Skeletal muscle tissue (tissue), 4 donors: ENCODE data around the gene NKX1-1. TPM values are rescaled to one million over a fixed set of nuclear protein-coding genes. Genes with fewer than 3 reads are reported as not detected.
A peak's percentile ranks its signal among the peaks of the same experiment; 100 is the strongest.

Experiments used
- H3K27ac ChIP-seq: one replicate; pipeline ENCODE4 v1.7.0; 2013; ENCODE audit warnings: mild to moderate bottlenecking, low read depth, low read length, inconsistent platforms
- H3K27me3 ChIP-seq, 3 donors: one replicate each; pipeline ENCODE4 v1.7.0; 2013; ENCODE audit warnings: low read length in 3 of 3; ENCODE audit not compliant: control insufficient read depth in 3 of 3, insufficient read depth in 3 of 3
- H3K36me3 ChIP-seq, 3 donors: one replicate each; pipeline ENCODE4 v1.7.0; 2013; ENCODE audit warnings: low read length in 3 of 3; ENCODE audit not compliant: control insufficient read depth in 3 of 3, insufficient read depth in 3 of 3
- H3K4me1 ChIP-seq, 3 donors: one replicate each; pipeline ENCODE4 v1.7.0; 2013; ENCODE audit warnings: low read length in 3 of 3, mild to moderate bottlenecking in 3 of 3; ENCODE audit not compliant: control insufficient read depth in 3 of 3, insufficient read depth in 3 of 3
- H3K4me3 ChIP-seq, 3 donors: one replicate each; pipeline ENCODE4 v1.7.0; 2013; ENCODE audit warnings: low read length in 3 of 3
- H3K9ac ChIP-seq, 3 donors: one replicate each; pipeline ENCODE4 v1.7.0; 2013; ENCODE audit warnings: low read length in 3 of 3, mild to moderate bottlenecking in 3 of 3, moderate library complexity in 2 of 3, low read depth in 1 of 3
- H3K9me3 ChIP-seq, 3 donors: one replicate each; pipeline ENCODE4 v1.7.0; 2013; ENCODE audit warnings: low read length in 3 of 3; ENCODE audit not compliant: control insufficient read depth in 3 of 3
- total RNA-seq: library from RNA; depleted of rRNA; stranded (reverse); fragments of >200 nt; gene quantifications from one replicate; pipeline ENCODE4 v1.2.3, GENCODE V29; 2014
- donor health status: Osteomylitis.

The NKX1-1 gene
- total RNA-seq, 1 donor from 2014 or later: not detected

DNA sequence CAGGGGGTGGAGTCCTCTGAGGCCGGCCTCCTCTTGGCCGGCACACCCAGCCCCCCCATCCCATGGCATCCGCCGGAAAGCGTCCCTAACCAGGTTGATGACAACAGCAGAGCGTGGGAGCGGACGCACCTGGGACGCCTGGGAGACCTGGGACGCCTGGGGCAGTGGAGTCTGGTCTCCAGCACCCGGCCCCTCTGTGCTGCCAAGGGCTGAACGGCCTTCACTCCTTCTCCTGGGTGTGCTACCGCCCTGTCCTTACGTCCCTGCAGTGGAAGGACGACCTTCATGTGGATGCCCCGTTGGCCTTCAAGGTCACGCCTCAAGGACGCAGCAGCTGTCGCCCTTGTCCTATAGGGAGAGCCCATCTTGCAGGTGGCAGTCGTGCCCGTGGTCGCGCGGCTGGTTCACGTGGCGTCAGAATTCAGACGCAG lies 26.9 kb downstream of the NKX1-1 start:
- Histone ChIP-seq H3K9ac (no peak overlapping the region), H3K27me3 (no peaks in the 10 kb centered on the region), H3K9me3 (no peaks in the 10 kb centered on the region), H3K4me3 (no peak overlapping the region), H3K4me1 (peaks cover 0 to 11% (median 5%) of the 10 kb centered on the region in 3 donors), H3K27ac (no peak overlapping the region), H3K36me3 (peaks cover 14 to 19% (median 15%) of the 10 kb centered on the region in 3 donors)

DNA sequence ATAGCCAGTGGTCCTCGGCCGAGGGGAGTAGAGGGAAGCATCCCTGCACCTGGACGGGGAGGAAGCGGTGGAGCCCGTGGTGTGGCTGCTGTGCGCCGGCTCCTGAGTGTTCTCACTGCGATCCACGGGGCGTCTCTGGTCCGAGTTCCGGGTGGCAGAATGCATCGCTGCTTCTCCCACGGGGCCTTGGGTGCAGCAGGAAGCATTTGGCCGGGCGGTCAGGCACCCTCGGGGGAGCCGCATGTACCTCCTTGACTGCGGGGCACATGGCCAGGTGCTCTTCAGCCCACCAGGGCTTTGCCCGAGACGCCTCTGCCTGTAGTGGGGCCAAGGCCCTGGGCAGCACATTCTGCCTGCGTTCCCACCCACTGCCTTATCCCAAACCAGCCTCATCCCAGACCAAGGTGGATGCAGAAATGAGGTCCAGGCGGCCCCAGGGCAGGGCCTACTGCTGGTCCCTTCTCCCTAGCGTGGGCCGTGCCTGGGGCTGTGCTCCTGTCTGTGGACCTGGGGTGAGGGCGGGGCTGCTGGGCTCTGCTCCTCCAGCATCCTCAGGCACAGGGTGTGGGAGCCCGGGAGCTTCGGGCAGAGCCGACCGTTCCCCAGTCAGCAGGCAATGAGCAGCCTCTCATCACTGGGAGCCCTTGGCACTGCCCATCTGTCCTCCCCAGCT lies 27.5 kb downstream of the NKX1-1 start:
- Histone ChIP-seq H3K9ac (no peak overlapping the region), H3K4me3 (no peak overlapping the region), H3K4me1 (peaks cover 0 to 11% (median 5%) of the 10 kb centered on the region in 3 donors), H3K9me3 (no peaks in the 10 kb centered on the region), H3K36me3 (peaks cover 10 to 20% (median 12%) of the 10 kb centered on the region in 3 donors), H3K27ac (no peak overlapping the region), H3K27me3 (no peaks in the 10 kb centered on the region)

DNA sequence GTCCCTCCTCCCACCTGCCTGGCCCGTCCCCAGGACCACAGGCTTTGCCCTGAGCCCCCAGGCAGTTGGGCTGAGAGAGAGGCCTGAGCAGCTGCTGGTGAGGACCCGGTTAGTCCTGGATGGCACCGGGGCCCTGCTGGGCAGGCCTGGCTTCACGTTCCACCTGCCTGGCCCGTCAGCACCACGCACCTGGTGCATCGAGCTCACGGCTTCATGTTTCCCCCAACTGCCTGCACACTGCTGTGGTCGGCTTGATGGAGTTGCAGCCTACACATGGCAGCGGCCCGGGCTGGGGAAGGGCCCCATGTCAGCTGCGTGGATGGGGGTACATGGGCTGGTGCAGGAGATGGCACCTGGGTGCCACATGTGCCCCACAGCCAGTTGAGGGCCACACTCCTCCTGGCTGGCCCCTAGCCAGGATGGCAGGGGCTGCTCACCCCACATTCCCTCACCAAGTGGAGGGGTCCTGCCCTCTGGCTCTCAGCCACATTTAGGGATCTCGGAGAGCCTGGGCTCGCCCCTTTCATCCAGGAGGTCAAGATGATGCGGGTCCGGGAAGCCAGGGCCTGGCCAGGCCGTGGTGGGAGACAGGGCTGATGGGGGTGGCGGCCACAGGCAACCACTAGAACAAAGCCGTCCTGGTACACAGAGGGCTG lies 28.5 kb downstream of the NKX1-1 start:
- Histone ChIP-seq H3K36me3 (peaks cover 9 to 20% (median 15%) of the 10 kb centered on the region in 3 donors), H3K27ac (no peak overlapping the region), H3K9me3 (no peaks in the 10 kb centered on the region), H3K27me3 (no peaks in the 10 kb centered on the region), H3K4me1 (peaks cover 0 to 11% (median 5%) of the 10 kb centered on the region in 3 donors), H3K9ac (peak overlapping the region in 1 of 3 donors; percentile 25), H3K4me3 (no peak overlapping the region)

DNA sequence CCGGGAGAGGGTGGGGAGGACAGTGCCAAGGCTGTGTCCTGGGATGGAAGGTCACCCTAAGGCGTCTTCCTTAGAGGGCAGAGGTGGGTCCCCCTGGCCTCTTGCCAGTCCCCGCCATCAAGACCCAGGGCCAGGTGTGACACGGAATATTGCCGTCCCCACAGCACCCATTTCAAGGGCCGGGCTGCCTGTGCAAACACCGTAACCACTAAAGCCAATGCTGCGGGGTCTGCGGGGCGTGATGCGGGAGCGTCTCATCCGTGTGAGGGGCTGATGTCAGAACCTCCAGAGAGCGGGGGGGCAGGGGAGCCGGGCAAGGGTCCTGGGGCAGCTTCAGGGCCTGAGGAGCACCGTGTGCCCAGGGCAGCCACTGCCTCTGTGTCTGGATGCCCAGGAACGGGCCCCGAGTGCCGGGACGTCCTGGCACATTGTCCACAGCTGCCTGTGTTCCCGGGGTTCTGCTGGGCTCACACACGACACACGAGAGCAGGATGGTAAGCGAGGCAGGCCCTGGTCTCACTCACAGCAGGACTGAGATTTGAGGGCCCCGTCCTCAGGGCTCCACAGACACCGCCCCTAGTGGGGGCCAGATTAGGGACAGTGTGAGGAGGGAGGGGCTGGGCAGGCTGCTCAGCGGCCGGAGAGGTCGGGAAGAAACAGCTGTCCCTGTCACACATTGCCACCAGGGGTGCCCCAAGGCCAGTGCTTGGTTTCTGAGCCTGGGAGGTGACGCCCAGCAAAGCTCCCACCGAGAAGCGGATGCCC lies 29.2 kb downstream of the NKX1-1 start:
- Histone ChIP-seq H3K27ac (no peak overlapping the region), H3K9me3 (no peaks in the 10 kb centered on the region), H3K4me1 (peaks cover 0 to 11% (median 5%) of the 10 kb centered on the region in 3 donors), H3K4me3 (no peak overlapping the region), H3K27me3 (no peaks in the 10 kb centered on the region), H3K9ac (peak overlapping the region in 1 of 3 donors; percentile 25), H3K36me3 (peaks cover 11 to 21% (median 20%) of the 10 kb centered on the region in 3 donors)

DNA sequence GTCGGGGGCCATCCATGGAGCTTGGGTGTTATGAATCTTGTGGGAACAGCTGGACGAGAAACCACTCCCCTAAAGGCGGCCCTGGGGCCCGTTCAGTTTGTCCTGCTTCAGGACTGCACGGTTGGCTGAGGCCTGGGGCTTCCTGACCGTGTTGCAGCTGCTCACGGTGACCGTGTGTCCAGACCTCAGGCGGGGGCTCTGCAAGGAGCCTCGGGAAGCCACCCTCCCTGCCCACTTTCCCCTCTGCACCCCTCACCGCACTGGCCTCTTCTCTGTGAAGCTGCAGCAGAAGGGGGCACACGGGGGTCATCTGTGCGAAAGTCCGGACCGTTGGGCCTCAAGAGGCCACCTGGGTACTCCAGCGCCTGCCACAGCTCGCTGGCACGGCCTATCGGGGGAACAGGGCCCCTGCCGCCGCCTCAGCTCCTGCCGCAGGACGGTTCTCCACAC lies 29.8 kb downstream of the NKX1-1 start:
- Histone ChIP-seq H3K4me3 (no peak overlapping the region), H3K36me3 (peaks cover 15 to 24% (median 23%) of the 10 kb centered on the region in 3 donors), H3K9ac (no peak overlapping the region), H3K4me1 (peaks cover 0 to 11% (median 5%) of the 10 kb centered on the region in 3 donors), H3K27ac (no peak overlapping the region), H3K9me3 (no peaks in the 10 kb centered on the region), H3K27me3 (no peaks in the 10 kb centered on the region)

DNA sequence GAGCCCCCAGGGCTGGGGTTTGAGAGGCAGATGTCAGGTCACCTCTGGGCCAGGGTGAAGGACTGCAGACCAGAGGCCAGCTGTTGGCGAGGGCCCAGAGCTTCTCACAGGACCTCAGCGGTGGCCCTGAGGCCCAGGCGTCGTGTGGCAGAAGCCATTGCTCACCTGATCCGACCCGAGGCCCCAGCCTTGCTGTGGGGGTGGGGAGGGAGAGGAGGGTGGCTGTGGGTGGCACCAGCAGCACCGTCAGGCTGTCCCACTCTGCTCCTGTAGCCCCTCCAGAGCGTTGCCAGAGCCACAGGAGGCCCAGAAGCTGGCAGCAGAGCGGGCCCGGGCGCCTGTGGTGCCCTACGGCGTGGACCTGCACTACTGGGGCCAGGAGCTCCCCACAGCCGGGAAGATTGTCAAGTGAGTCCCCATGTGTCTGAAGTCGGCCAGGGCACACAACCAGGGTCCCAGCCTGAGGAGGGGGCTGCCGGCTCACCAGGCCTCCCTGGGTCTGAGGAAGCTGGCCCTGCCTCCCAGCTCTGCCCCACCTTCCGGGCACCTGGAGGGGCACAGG lies 30.4 kb downstream of the NKX1-1 start:
- H3K27me3 ChIP-seq: no peaks in the 10 kb centered on the region
- peaks cover 17 to 29% (median 27%) of the 10 kb centered on the region in 3 donors for H3K36me3 ChIP-seq
- H3K4me3 ChIP-seq: no peak overlapping the region
- no peaks in the 10 kb centered on the region for H3K9me3 ChIP-seq
- H3K4me1 ChIP-seq: peaks cover 0 to 11% (median 5%) of the 10 kb centered on the region in 3 donors
- H3K27ac ChIP-seq: no peak overlapping the region
- H3K9ac ChIP-seq: no peak overlapping the region

DNA sequence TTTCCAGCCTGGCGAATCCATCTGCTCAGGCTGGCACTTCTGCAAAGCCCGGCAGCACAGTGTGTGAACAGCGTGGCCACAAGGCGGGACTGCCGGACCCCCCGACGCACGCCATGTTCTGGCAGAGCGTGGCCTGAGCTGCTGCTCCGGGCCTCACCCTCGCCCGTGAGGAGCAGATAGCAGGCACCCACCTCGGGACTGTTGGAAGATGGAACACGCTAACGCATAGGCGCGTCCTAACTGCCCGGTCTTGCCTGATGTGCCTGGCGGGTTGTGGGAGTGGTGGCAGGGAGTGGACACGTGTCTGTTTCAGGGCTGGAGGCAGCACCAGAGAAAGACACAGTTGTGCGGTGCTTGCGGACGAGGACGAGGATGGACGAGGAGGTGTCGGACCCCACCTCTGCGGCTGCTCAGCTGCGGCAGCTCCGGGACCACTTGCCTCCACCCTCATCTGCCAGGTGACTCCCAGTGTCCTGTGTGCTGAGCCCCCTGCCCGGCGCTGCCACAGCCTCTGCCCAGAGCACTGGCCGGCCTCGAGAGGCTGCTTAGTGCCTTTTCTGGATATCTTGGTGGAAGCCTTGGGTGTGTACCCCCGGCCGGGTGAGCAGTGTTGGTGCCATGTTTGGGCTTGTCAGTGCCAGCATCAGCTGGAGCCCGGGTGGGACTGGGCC lies 31.1 kb downstream of the NKX1-1 start:
- H3K27ac ChIP-seq: no peak overlapping the region
- no peaks in the 10 kb centered on the region for H3K9me3 ChIP-seq
- no peak overlapping the region for H3K9ac ChIP-seq
- H3K27me3 ChIP-seq: no peaks in the 10 kb centered on the region
- peaks cover 0 to 11% (median 5%) of the 10 kb centered on the region in 3 donors for H3K4me1 ChIP-seq
- H3K36me3 ChIP-seq: peaks cover 17 to 30% (median 28%) of the 10 kb centered on the region in 3 donors
- no peak overlapping the region for H3K4me3 ChIP-seq

DNA sequence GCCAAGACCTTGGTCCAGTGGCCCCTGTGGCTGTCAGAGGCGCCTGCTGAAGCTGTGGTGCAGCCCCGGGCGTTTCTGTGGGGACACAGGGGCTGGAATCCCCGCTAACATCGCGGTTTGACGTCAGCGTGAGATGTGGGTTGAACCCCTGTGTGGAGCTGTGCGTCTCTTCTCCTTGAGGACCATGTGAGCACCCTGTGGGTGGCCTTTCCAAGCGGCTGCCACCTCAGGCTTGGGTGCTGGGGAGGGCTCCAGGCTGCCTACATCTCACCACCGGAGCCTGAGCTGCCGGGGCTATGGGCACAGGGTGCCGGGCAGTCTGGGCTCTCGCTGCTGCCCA lies 31.6 kb downstream of the NKX1-1 start:
- Histone ChIP-seq H3K9me3 (no peaks in the 10 kb centered on the region), H3K4me1 (peaks cover 0 to 11% (median 5%) of the 10 kb centered on the region in 3 donors), H3K9ac (no peak overlapping the region), H3K36me3 (peaks cover 17 to 30% (median 28%) of the 10 kb centered on the region in 3 donors), H3K27ac (no peak overlapping the region), H3K27me3 (no peaks in the 10 kb centered on the region), H3K4me3 (no peak overlapping the region)

DNA sequence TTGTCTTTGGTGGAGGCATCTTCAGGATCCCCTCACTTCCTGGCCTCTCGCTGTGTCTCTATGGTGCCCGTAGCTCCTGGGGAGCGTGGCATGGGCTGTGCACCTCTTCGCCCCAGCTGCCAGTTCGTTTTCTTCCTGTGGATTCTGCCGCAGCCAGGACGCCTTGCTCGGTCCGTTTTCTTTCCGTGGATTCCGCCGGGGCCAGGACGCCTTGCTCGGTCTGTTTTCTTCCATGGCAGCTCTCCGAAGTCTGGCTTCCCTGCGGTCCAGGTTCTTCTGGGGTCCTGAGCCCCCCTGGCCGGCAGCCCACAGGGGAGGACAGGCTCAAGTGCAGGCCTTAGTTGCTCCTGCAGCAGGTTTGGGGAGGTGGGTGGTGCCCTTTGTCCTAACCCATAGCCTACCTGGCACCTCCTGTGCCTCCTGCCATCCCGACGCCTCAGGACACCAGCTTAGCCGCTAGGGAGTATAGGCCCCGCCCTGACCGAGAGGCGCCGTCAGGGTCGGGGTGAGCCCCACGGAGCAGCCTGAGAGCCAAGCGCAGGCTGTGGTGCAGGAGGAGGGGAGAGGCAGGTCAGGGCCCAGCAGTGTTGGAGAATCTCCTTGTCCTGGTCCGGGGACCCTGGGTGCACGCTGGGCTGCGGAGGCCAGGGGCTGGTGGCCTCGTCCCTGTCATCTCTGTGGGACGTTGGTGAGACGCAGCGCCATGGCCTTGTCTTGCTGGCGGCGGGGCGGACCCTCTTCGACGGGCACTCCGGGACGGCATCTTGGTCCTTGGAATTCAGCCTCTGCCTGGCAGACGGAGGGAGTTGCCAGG lies 32.1 kb downstream of the NKX1-1 start:
- Histone ChIP-seq H3K4me1 (peaks cover 0 to 11% (median 5%) of the 10 kb centered on the region in 3 donors), H3K36me3 (peaks cover 17 to 30% (median 28%) of the 10 kb centered on the region in 3 donors), H3K27ac (no peak overlapping the region), H3K9ac (no peak overlapping the region), H3K9me3 (no peaks in the 10 kb centered on the region), H3K27me3 (no peaks in the 10 kb centered on the region), H3K4me3 (no peak overlapping the region)
